Fibroblast of upper back skin (primary cell): ENCODE data around the gene KRT28.
"Not testable (repeated sequence)": the region's sequence is repeated elsewhere in the genome, so short reads cannot be mapped to it uniquely, and the experiment has no call there.

Source experiments
- DNase-seq: peaks from one replicate; pipeline ENCODE4 v3.0.0-alpha.2; 2013

The KRT28 gene

DNA sequence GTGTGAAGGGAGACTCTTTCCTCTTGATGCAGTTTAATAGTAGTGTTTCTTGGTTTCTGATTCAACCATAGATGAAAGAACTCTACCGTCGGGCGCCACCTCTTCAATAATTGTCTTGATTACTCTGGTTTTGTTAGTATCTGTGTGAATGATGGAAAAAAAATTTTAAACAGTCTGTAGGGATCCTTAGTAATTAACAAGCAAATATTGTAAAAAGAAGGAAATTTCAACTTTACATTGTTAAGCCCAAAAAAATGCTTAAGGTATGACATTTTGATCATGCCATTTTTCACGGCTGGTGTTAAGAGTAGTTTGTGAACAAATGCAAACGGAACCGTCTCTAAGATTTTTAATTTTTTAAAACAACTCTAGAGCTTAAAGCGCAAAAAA, 18.6 kb upstream of the KRT28 start:
- no peak for DNase-seq

GRCh38 chr17:40817103-40817682, 17.4 kb upstream of the KRT28 start:
- DNase-seq, result no peak

GRCh38 chr17:40816569-40816968, 16.8 kb upstream of the KRT28 start:
- no peak for DNase-seq

DNA sequence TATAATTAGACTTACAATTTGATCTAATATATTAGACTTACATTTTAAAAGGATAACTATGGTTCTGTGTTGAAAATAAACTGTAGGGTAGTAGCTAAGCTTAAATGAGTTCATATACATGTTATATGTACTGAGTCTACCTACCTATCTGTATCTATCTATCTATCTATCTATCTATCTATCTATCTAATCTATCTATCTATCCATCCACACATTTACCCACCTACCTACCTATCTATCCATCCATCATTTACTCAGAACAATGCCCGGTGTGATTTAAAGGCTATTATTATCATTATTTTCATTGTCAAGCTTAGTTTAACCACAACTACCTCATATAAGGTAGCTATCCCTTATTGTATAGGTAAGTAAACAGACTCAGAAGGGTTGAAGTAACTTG, 15.6 kb upstream of the KRT28 start:
- DNase-seq, result no peak

- not testable (repeated sequence) for DNase-seq
These were observed 14.9 kb upstream of the KRT28 start for GRCh38 chr17:40814657-40815056.

- no peak for DNase-seq
These were observed 14.0 kb upstream of the KRT28 start for GRCh38 chr17:40813804-40814203.

GRCh38 chr17:40812639-40813038, 12.9 kb upstream of the KRT28 start:
- no peak for DNase-seq

- peak; percentile 46 for DNase-seq
These were observed 10.7 kb upstream of the KRT28 start for GRCh38 chr17:40810494-40810893.

DNA sequence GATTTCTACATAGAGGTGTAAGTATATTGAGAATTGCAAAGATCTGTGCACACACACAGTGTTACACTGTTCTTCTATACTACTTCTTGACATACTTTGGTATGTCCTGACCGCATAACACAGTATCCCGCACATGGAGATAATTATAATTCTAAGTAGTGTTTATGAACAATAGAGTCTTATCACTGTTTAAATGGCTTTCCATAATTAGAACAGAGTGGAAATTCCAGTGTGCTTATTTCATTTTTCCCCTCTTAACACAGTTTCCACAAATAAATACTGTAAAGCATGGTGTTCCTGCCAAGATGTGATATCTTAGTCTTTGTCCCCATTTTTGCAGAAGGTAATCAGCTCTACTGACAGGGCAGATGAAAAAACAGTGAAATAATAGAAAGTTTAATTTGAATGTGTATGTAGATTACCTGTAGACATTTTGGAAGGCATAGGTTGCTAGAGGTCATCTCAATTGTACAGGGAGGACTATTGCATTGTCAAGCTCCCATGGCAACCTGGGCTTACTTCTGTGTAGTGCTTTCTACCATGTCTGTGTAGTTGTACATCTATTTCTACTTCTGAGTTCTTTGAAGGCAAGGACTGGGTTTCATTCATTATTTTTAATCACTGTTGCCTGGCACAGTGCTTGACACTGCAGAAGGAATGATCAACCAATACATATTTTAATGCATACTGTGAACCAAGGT, 10.1 kb upstream of the KRT28 start:
- DNase-seq, result peak; percentile 19

DNA sequence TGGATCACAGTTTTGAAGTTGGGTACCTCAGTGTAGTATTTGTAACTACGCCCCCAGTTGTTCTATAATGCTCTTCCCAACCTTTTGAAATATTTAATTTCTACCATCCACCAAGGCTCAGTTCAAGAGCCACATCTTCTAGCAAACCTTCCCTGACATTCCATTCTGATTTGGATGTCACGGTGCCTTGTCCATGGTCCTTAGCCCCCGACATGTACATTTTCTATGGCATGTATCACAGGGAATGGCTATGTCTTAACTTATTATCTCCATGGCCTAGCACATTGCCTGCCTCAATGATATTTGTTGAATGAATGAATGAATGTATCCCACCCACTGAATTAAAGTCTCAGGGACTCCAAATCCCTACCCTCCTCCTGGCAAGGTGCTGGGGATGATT, 6.4 kb upstream of the KRT28 start:
- no peak for DNase-seq

- DNase-seq, result peak; percentile 66
These were observed 3.9 kb upstream of the KRT28 start for GRCh38 chr17:40803617-40804082.

GRCh38 chr17:40801157-40801556, 1.4 kb upstream of the KRT28 start:
- no peak for DNase-seq

- no peak for DNase-seq
These were observed 622 bp upstream of the KRT28 start for GRCh38 chr17:40800381-40800780.

DNA sequence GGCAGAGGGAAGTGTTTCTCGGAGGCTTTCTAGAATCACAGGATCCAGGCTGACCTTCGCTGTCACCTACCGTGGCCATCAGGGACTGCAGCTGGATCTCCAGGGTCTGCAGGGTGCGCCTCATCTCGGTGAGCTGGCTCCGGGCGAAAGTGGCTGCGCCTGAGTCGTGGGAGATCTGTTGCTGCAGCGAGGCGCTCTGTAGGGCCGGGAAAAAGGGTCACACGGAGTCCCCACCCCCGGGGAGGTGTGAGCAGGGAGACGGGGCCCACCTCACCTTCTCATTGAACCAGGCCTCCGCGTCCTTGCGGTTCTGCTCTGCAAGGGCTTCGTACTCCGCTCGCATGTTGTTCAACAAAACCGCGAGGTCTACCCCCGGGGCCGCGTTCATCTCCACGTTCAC, 2.9 kb downstream of the KRT28 start:
- DNase-seq, result no peak

DNA sequence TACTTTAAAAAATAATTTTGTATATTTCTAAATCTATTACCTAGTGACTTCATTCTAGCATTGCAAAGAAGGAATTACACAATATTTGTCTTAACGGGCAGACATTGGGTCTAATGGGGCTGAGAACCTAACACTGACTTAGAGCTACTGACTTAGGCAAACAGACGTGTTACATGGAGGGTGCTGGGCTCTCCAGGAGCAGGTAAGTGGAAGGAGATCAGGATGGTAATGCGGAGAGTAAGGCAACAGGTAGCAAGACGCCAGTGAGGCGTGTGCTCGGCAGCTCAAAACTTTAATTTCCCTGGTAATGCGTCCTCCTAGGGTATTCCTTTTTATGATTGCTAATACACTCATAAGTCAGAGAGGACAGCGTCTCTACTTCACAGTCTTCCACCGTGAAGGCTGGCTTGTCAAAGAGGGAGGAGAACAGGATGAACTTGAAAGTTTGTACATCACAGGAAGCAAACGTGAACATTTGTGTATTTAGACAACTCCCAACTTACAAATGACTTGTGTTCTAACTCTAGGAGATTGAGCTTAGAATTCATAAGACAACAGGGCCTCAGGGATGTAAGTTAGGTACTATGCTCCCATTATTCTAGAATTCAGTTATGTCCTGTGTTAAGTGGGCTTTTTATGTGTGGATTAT, 4.6 kb downstream of the KRT28 start:
- DNase-seq, result no peak

DNA sequence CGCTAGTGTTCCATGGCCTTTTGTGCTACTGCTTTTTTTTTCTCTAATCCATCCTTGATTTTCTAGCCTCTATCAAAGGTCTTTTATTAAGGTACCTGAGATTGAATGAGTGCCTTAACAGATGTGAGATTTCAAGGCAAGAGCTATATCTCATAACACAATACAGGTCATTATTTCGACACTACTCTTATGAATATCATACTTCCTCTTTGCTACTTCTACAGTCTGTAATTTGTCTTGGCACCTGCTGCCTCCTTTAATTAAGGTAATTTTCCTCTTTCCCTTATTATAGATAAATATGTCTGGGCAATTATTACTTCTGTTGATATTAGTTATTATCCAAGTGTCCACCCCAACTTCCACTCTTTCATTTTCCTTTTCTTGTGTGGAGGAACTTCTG, 5.3 kb downstream of the KRT28 start:
- DNase-seq, result no peak

- no peak for DNase-seq
These were observed 5.9 kb downstream of the KRT28 start for GRCh38 chr17:40793832-40794231.

DNA sequence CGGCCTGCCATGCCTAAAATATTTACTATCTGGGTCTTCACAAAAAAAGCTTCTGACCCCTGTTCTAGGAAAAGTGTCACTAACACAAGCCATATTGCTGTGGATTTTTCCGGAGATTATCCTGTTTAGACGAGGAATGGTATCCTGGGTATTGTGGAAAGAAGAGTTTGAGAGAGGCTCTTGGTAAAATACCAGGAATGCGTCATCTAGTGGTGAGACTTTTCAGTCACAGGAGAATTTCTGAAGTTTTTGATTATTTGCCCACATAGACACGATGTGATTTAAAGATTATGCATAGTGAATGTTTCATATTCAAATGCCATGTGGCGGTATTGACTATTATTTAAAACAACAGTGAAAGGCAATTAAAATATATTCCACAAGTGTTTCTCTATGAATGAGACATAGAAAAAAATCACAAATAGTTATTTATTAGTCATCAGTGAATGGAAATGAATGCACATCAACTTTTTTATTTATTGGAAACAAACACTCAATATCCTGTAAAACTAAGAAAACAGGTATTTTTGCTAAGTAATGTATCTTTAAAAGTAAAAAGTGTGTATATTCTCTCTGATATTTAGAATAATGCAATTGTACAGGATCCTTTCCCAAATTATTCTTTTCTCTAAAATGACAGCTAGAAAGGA, 7.8 kb downstream of the KRT28 start:
- peak; percentile 50 for DNase-seq

DNA sequence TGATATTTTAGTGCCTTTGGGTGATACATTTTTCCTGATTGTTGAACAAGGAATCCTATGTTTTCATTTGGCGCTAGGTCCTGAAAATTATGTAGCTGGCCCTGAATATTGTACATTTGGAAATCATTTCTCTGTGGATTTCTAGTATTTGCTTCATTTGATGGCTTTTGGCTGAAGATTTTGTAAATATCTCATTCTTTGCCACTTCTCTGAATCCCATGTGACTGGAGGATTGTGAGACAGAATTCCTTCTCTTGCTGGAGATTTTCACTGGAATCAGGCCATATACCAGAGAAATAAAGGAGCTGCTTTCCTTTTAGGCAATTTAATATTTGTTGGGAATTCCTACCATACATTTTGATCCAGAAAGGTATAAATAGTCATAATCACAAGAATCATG, 8.6 kb downstream of the KRT28 start:
- peak; percentile 17 for DNase-seq

DNA sequence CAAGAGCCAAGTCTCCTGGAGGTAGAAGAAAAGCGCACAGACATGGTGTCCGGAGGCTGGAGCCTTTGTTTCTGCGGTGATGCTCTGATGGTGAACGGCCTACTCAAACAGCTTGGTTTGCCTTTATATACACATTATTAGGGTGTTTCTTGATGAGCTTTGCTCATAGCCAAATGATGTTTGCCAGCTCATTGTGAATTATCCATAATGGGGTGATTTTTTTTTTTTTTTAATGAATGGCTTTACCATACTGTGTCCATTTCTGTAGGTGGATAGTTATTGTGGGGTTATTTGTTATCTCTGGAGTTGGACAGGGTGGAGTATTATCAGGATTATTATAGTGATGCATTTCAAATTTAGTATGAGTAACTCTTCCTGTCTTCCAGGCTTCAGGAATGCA, 17.3 kb downstream of the KRT28 start, which contains the start of gene KRT27:
TSS of gene KRT27 (minus strand) at position 101 of the 400 bp plus-strand sequence. CDS start at position 44, 57 bp downstream.
- DNase-seq, result no peak

DNA sequence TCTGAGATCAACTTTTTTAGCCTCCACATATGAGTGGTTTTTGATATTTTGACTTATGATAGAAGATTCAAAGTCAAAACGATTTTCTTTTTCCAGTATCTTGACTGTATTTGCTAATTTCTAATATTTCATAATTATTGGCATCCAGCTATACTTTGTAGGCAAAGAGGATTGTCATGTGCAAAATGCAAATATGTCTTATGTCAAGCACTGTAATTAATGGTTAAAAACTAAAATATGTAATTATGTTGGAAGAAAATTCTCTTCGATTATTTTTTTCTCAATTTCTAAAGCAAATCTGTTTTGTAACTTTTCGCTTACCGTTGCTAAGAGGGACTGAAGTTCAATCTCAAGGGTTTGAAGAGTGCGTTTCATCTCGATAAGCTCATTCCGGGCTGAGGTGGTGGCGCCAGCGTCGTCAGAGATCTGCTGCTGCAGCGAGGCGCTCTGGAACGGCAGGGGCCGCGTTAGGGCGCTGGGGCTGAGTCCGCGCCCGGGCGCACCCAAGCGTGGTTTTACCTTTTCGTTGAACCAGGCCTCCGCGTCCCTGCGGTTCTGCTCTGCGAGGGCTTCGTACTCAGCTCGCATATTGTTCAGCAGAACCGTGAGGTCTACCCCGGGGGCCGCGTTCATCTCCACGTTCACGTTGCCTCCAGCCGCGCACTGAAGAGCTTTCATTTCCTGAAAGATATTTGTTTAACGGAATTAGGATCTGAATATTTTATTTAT, 20.4 kb downstream of the KRT28 start:
- no peak for DNase-seq

- DNase-seq, result no peak
These were observed 21.3 kb downstream of the KRT28 start for GRCh38 chr17:40778461-40778860.

DNA sequence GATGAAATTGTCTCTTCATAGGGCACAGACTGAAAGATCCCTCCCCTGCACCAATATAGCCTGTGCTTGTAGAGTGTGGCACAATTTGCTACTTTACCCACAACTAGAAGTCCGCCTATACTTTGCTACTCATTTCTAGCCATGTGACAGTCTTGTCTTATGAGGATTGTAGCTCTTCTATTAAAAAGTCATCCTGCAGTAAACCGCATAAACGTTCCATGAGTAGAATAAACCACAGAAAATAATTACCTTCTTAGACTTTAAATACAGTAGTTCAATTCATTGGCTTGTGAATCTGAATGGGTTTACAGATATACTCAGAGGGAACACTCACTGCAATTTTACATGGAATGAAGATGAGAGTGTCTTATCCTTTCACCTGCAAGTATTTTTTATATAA, 21.8 kb downstream of the KRT28 start:
- no peak for DNase-seq
